HepG2 (cell line): Measurements from ENCODE around the gene ENDOG. TPM values are rescaled to one million over a fixed set of nuclear protein-coding genes. Genes with fewer than 3 reads are reported as not detected.

Experiments used
- ATF7-NPFF ChIP-seq: sonication (generic); formaldehyde crosslinking; IDR thresholded peaks from 2 replicates; pipeline ENCODE4 v1.8.1; 2023; ENCODE audit warnings: mild to moderate bottlenecking, low read depth, missing genetic modification reagents, moderate library complexity
- CEBPB ChIP-seq: IDR thresholded peaks from 2 replicates; pipeline ENCODE4 v1.6.1; 2011; ENCODE audit warnings: low read depth, low read length, improper control_type of control experiment, borderline replicate concordance
- FIP1L1 ChIP-seq: fragments of 200-400 bp; formaldehyde crosslinking; IDR thresholded peaks from 2 replicates; pipeline ENCODE4 v1.6.1; 2018; ENCODE audit warnings: low read depth, mild to moderate bottlenecking, low read length, moderate library complexity, borderline replicate concordance; ENCODE audit not compliant: insufficient read depth
- GATAD2A ChIP-seq: IDR thresholded peaks from 2 replicates; pipeline ENCODE4 v1.6.1; 2016
- KAT2B ChIP-seq: fragments of 150-350 bp; IDR thresholded peaks from 2 replicates; pipeline ENCODE4 v1.6.1; 2014; ENCODE audit warnings: low read depth, low read length, borderline replicate concordance
- LRRFIP1 ChIP-seq: sonication (generic); formaldehyde crosslinking; conservative IDR thresholded peaks from 2 replicates; pipeline ENCODE4 v1.4.0; 2020; ENCODE audit warnings: missing genetic modification reagents
- NR0B2 ChIP-seq: sonication (generic); formaldehyde crosslinking; IDR thresholded peaks from 2 replicates; pipeline ENCODE4 v1.4.0; 2020; ENCODE audit warnings: mild to moderate bottlenecking, missing genetic modification reagents
- SAP130 ChIP-seq: IDR thresholded peaks from 2 replicates; pipeline ENCODE4 v1.6.1; 2016; ENCODE audit warnings: low read depth
- SP2 ChIP-seq: sonication (generic); formaldehyde crosslinking; IDR thresholded peaks from 2 replicates; pipeline ENCODE4 v1.5.1; 2020; ENCODE audit warnings: mild to moderate bottlenecking, missing genetic modification reagents
- THAP8 ChIP-seq: sonication (generic); formaldehyde crosslinking; IDR thresholded peaks from 2 replicates; pipeline ENCODE4 v1.5.1; 2020; ENCODE audit warnings: missing genetic modification reagents, mild to moderate bottlenecking, borderline replicate concordance
- U2AF2 ChIP-seq: fragments of 200-400 bp; formaldehyde crosslinking; IDR thresholded peaks from 2 replicates; pipeline ENCODE4 v1.6.1; 2017; ENCODE audit warnings: low read depth, mild to moderate bottlenecking, low read length
- ZBTB4 ChIP-seq: sonication (generic); formaldehyde crosslinking; IDR thresholded peaks from 2 replicates; pipeline ENCODE4 v1.4.0; 2020; ENCODE audit warnings: missing genetic modification reagents, mild to moderate bottlenecking, borderline replicate concordance
- ZMAT5 ChIP-seq: sonication (generic); formaldehyde crosslinking; IDR thresholded peaks from 2 replicates; pipeline ENCODE4 v1.5.0; 2020; ENCODE audit warnings: mild to moderate bottlenecking, low read depth, missing genetic modification reagents, borderline replicate concordance
- ZNF207 ChIP-seq: fragments of 450-650 bp; IDR thresholded peaks from 2 replicates; pipeline ENCODE4 v1.6.1; 2016; ENCODE audit warnings: antibody characterized with exemption, borderline replicate concordance
- ZNF430 ChIP-seq: sonication (generic); formaldehyde crosslinking; IDR thresholded peaks from 2 replicates; pipeline ENCODE4 v1.9.0; 2021; ENCODE audit warnings: mild to moderate bottlenecking, missing genetic modification reagents
- ZSCAN31 ChIP-seq: sonication (generic); formaldehyde crosslinking; IDR thresholded peaks from 2 replicates; pipeline ENCODE4 v1.5.0; 2020; ENCODE audit warnings: low read depth, mild to moderate bottlenecking, missing genetic modification reagents
- polyA plus RNA-seq, 8 experiments: library from polyadenylated mRNA; depleted of rRNA in 3 of 8; stranded (reverse) in 7 of 8; unstranded in 1 of 8; fragments of >200 nt; fragmentation: Illumina TruSeq in 4 of 8; extraction: Trizol in 4 of 8; gene quantifications; 2 replicates each; pipeline versions ENCODE4 v1.2.1 to v1.2.3, GENCODE V29; 2011 to 2016; ENCODE audit warnings: low read depth in 4 of 8, missing spikeins in 1 of 8, mixed read lengths in 1 of 8; ENCODE audit not compliant: insufficient read depth in 1 of 8
- total RNA-seq, 5 experiments: library from RNA; depleted of rRNA; stranded (reverse); fragments of >200 nt; fragmentation: Illumina TruSeq; extraction: Trizol; gene quantifications; 2 replicates each; pipeline ENCODE4 v1.2.3, GENCODE V29; 2016; ENCODE audit warnings: low read depth in 1 of 5
- TF ChIP-seq, protein P1 (sequence below): sonication (generic); formaldehyde crosslinking; IDR thresholded peaks from 2 replicates; pipeline ENCODE4 v1.8.0; 2022; ENCODE audit warnings: missing genetic modification reagents, mild to moderate bottlenecking, moderate library complexity, borderline replicate concordance

ENDOG gene
- total and polyA plus RNA-seq, 2 of the 13 experiments (the other 11 are each of a cell fraction or from before 2014, with no cell fraction given) = 26.3 to 28.8 TPM

GRCh38 chr9:128818099-128818838 is at the start of gene ENDOG (continued):
- TF ChIP-seq ZBTB4 (CRISPR knock-in tag) (peak; percentile 61; the same call in 1 of the 2 replicates), U2AF2 (no peak), KAT2B (no peak), GATAD2A (peak; percentile 50; the same call in 1 of the 2 replicates), ZMAT5 (CRISPR knock-in tag) (no peak), THAP8 (CRISPR knock-in tag) (no peak), ZNF207 (no peak), ZSCAN31 (peak; percentile 36; the same call in 1 of the 2 replicates), ATF7-NPFF (CRISPR knock-in tag) (no peak), CEBPB (no peak), FIP1L1 (peak; percentile 95; the same call in 1 of the 2 replicates), SP2 (no peak), NR0B2 (peak; percentile 67; the same call in 1 of the 2 replicates), SAP130 (CRISPR knock-in tag) (peak; percentile 87), LRRFIP1 (no peak), ZNF430 (0 out of 2 replicates have a peak, but pooled peaks have one; percentile 74)
- TF ChIP-seq, protein P1, sequence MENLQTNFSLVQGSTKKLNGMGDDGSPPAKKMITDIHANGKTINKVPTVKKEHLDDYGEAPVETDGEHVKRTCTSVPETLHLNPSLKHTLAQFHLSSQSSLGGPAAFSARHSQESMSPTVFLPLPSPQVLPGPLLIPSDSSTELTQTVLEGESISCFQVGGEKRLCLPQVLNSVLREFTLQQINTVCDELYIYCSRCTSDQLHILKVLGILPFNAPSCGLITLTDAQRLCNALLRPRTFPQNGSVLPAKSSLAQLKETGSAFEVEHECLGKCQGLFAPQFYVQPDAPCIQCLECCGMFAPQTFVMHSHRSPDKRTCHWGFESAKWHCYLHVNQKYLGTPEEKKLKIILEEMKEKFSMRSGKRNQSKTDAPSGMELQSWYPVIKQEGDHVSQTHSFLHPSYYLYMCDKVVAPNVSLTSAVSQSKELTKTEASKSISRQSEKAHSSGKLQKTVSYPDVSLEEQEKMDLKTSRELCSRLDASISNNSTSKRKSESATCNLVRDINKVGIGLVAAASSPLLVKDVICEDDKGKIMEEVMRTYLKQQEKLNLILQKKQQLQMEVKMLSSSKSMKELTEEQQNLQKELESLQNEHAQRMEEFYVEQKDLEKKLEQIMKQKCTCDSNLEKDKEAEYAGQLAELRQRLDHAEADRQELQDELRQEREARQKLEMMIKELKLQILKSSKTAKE (CRISPR knock-in tag) = no peak
